ENCODE measurements around the gene DNAH17.

DNAH17 gene

DNA sequence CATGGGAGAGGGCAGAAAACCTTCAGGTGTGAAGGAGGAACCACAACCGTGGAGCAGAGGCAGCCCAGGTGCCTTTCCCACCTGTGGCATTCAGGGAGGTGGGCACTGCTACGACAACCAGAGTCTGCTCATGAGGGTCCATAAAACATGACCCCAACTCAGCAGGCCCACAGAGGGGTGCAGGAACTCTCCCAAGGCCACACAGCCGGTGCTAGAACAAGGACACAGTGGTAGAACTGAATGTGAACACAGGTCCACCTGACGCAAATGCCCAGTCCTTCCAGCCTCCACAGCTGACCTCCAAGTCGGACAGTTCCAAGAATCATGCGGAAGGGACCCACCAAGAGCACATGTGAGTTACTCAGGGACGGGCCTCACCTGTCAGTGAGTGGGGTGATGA is 76.4 kb downstream of the DNAH17 start:
- Histone ChIP-seq H3K9ac (ENCODE audit: low read depth, low read length) (no peak overlapping the region), H3K36me3 (ENCODE audit: insufficient read depth, low read length) (no peaks in the 10 kb centered on the region), H3K9me3 (ENCODE audit: control insufficient read depth, insufficient read depth, low read length) (no peaks in the 10 kb centered on the region), H3K4me1 (ENCODE audit: insufficient read depth, low read length) (peaks cover 8% of the 10 kb centered on the region; the same call in 1 of the 2 replicates)

DNA sequence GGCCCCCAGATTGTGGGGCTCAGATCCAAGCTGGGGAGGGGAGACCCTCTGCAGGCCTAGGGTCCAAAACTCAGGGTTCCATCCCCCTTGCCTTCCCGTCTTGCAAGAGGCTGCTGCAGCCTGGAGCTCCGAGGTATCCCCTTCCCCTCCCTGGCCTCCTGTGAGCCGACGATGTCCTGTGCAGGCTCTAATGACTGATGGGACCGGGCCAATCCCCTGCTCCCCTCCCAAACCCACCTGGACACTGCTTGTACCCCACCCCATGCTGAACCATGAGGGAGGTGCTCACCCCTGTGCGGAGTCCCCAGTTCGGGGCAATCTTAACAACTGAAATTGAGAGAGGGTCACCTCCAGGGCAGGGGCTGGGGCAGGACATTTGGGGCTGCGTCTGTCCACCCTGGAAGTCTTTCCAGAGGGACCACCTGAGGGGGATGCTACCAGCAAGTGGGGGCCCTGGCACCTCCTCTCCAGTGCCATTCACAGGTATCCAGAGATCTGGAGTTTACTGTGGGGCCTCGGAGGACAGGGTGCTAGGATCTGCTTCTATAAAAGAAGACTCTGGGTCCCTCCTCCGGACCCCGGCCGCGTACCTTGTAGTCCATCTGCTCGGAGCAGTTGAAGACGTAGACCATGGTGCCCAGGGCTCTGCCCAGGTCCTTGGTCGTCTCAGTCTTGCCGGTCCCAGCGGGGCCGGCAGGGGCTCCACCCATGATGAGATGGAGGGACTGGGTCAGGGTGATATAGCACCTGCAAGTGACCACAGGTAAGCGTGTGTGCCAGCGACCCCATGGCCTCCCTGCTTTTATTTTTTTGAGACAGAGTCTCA is 77.3 kb downstream of the DNAH17 start:
- no peaks in the 10 kb centered on the region for H3K36me3 ChIP-seq (ENCODE audit: insufficient read depth, low read length)
- no peak overlapping the region for H3K9ac ChIP-seq (ENCODE audit: low read depth, low read length)
- peaks cover 8% of the 10 kb centered on the region; the same call in 1 of the 2 replicates for H3K4me1 ChIP-seq (ENCODE audit: insufficient read depth, low read length)
- no peaks in the 10 kb centered on the region for H3K9me3 ChIP-seq (ENCODE audit: control insufficient read depth, insufficient read depth, low read length)

DNA sequence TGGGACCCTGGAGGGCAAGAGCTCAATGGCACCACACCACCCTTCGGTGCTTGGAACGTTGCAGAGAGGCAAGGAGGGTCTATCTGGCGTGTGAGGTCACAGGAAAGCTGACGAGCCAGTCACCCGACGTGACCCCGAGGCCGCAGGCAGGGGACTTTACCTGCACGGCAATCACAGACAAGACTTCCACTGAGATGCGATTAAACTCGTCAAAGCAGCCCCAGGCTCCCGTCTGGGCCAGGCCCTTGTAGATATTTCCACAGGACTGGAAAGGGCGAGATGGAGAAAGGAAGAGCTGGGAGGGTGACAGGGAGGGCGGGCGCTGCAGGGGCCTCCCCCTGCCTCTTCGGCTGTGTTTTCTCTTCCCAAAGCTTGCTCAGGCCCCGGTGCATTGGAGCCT is 78.3 kb downstream of the DNAH17 start:
- H3K9ac ChIP-seq (ENCODE audit: low read depth, low read length): no peak overlapping the region
- H3K9me3 ChIP-seq (ENCODE audit: control insufficient read depth, insufficient read depth, low read length): no peaks in the 10 kb centered on the region
- H3K36me3 ChIP-seq (ENCODE audit: insufficient read depth, low read length): no peaks in the 10 kb centered on the region
- peaks cover 8% of the 10 kb centered on the region; the same call in 1 of the 2 replicates for H3K4me1 ChIP-seq (ENCODE audit: insufficient read depth, low read length)

DNA sequence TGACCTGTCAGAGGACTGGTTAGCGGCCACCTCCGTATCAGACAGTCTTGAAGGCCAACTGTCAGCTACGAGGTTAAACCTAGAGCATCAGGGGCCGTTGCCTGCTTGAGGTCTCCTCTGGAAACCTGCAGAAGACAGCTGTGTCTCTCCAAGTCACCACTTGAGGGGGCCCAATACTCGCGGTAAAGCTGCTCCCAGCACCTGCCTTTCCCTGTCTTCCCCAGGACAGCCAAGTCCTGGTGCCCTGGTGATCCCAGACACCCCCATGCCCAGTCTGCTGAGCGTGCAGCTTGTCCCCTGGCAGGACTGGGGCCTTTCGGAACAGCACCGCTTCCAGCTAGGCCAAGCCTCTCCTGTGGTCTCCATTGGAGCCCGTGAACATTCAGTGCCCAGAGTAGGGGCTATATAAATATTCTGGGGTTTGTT is 80.1 kb downstream of the DNAH17 start:
- Histone ChIP-seq H3K9me3 (ENCODE audit: control insufficient read depth, insufficient read depth, low read length) (no peaks in the 10 kb centered on the region), H3K36me3 (ENCODE audit: insufficient read depth, low read length) (no peaks in the 10 kb centered on the region), H3K9ac (ENCODE audit: low read depth, low read length) (no peak overlapping the region), H3K4me1 (ENCODE audit: insufficient read depth, low read length) (peaks cover 8% of the 10 kb centered on the region; the same call in 1 of the 2 replicates)

DNA sequence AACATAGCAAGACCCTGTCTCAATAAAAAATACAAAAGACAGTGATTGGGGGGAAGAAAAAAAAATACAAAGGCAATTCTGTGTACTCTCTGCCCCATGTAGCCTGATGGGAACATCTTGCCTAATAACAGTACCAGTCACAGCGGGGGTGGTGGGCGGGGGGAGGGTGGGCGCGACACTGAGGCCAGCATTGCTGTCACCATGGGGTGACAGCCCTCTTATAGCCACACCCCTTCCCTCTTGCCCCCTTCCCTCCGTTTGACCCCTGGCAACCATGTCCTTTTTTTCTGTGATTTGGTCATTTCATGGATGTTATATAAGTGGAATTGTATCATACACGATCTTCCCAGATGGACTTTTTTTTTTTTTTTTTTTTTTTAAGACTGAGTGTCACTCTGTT is 80.9 kb downstream of the DNAH17 start:
- Histone ChIP-seq H3K9ac (ENCODE audit: low read depth, low read length) (no peak overlapping the region), H3K4me1 (ENCODE audit: insufficient read depth, low read length) (peaks cover 8% of the 10 kb centered on the region; the same call in 1 of the 2 replicates), H3K9me3 (ENCODE audit: control insufficient read depth, insufficient read depth, low read length) (no peaks in the 10 kb centered on the region), H3K36me3 (ENCODE audit: insufficient read depth, low read length) (no peaks in the 10 kb centered on the region)

DNA sequence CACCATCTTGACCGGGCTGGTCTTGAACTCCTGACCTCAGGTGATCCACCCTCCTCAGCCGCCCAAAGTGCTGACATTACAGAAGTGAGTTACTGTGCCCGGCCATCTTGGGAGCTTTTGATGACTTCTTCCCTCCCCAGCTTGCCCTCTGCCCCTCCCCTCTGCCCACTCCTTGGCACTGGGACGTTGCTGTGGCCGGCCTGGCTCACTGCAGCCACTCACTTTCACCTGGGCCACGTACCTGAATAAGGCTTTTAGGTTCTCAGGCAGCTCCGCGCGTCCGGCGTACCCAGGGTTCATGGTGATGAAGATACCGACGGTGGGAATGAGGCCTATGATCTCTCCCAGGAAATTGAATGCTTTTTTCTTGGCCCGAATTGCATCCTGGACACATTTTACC is 81.6 kb downstream of the DNAH17 start:
- no peaks in the 10 kb centered on the region for H3K36me3 ChIP-seq (ENCODE audit: insufficient read depth, low read length)
- H3K9me3 ChIP-seq (ENCODE audit: control insufficient read depth, insufficient read depth, low read length): no peaks in the 10 kb centered on the region
- peaks cover 8% of the 10 kb centered on the region; the same call in 1 of the 2 replicates for H3K4me1 ChIP-seq (ENCODE audit: insufficient read depth, low read length)
- no peak overlapping the region for H3K9ac ChIP-seq (ENCODE audit: low read depth, low read length)

DNA sequence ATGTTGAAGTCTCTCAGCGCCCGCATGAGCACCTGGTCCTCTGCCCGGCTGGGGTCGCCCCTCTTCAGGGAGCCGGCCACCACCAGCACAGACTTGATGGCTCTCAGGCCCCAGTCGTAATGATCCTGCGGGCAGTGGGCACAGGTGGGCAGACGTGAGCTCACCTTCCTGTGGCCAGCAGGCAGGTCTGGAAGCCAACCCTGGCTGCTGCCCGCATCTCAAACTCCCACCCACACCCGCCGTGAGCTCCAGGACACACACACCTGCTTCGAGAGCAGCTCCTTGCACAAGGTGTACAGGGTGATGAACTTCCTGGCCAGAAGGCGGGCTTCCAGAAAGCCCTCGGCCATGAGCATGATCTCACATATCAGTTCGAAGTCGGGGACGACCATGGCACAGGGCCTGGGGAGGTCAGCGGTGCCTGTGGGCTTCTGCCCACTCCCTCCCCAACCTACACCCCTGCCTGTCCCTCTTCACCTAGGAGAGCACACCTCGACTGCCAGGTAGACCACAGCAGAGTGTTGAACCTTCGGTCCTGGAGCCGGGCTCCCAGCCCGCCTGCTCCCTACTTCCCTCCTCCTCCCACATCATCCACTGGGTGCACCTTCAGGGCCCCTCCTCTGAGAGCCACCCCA is 82.4 kb downstream of the DNAH17 start:
- Histone ChIP-seq H3K36me3 (ENCODE audit: insufficient read depth, low read length) (no peaks in the 10 kb centered on the region), H3K9me3 (ENCODE audit: control insufficient read depth, insufficient read depth, low read length) (no peaks in the 10 kb centered on the region), H3K9ac (ENCODE audit: low read depth, low read length) (no peak overlapping the region), H3K4me1 (ENCODE audit: insufficient read depth, low read length) (peaks cover 8% of the 10 kb centered on the region; the same call in 1 of the 2 replicates)

DNA sequence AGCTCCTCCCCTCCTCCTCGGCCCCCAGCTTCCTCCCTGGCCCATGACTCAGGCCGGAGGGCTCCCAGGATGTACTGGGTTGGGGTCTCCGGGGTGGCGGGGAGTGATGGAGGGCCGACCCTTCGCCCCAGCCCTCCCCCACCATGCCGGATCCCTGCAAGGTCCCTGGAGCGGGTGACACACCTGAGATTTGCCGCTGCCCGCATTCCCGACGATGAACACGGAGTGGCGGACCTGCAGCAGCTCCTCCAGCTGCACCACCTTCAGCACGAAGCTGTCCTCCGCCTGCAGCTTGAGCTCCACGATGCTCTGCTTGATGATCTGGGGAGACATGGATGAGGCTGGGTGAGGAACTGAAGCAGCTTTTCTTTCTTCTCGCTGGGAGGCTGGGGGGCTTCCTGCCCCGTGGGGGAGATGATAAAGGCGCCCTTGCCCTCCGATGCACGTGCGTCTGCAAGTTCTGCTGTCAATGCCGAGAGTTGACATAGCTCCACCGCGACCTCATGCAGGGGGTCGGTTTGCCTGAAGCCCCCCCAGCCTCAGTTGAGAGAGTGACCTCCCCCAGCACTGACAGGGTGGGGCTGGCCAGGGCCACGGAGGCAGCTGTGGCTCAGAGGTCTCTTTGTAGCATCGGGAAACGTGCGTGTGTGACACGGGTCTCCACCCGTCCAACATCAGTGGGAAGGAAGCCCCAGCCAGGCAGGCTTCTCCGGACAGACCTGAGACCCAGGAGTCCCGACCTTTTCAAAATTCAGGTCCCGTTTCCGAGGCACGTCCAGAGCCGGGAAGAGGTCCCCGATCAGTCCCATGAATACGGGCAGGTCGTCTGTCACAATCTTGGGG is 83.1 kb downstream of the DNAH17 start:
- Histone ChIP-seq H3K9ac (ENCODE audit: low read depth, low read length) (no peak overlapping the region), H3K36me3 (ENCODE audit: insufficient read depth, low read length) (no peaks in the 10 kb centered on the region), H3K4me1 (ENCODE audit: insufficient read depth, low read length) (peaks cover 8% of the 10 kb centered on the region; the same call in 1 of the 2 replicates), H3K9me3 (ENCODE audit: control insufficient read depth, insufficient read depth, low read length) (no peaks in the 10 kb centered on the region)

DNA sequence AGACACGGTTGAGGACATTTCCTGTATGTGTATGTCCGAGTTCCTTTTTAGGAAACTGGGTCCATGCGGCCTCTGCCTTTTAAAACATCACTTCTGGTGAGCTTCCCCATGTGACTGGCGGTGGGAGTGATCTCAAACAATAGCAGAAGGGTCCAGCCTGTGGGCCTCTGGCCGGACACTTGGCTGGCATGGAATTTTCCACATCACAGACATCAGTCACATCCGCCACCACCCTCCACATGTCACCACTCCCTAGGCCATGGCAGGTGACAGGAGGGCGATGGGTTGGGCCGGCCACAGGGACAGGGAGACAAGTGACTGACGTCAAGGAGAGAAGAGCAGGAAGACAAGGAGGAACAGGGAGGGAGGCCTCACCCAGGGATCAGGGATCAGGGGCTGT is 83.7 kb downstream of the DNAH17 start:
- Histone ChIP-seq H3K36me3 (ENCODE audit: insufficient read depth, low read length) (no peaks in the 10 kb centered on the region), H3K9ac (ENCODE audit: low read depth, low read length) (no peak overlapping the region), H3K4me1 (ENCODE audit: insufficient read depth, low read length) (peaks cover 4% of the 10 kb centered on the region; the same call in 1 of the 2 replicates), H3K9me3 (ENCODE audit: control insufficient read depth, insufficient read depth, low read length) (no peaks in the 10 kb centered on the region)

DNA sequence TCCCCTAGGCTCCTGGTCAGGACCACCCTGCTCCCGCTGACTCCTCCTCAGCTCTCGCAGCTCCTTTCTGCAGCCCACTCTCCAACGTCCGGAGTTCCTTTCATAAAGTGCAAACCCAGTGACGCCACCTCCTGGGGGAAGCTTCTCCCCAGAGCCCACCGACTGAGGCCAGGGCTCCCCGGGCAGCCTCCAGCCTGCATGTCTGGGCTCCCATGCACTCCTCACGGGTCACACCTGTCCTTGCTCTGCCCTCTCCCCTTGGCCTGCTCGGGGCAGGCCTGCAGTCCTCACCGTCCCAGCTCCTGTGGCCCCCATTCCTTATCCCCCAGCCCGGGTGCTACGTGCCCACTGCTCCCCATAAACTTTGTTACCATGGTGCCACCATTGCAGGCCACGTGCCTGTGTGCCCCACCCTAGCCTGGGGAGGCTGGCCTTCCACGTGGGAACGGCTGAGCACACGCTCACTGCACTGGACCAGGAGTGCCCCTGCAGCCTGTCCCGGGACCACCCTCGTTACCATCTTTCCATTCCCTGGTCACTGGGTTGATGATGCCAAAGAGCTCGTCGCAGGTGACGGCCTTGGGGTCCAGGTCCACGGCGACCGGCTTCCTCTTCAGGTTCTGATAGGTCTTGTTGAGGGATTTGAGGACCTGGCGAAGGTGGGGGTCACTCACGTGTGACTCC is 84.9 kb downstream of the DNAH17 start:
- H3K9ac ChIP-seq (ENCODE audit: low read depth, low read length): no peak overlapping the region
- no peaks in the 10 kb centered on the region for H3K9me3 ChIP-seq (ENCODE audit: control insufficient read depth, insufficient read depth, low read length)
- H3K4me1 ChIP-seq (ENCODE audit: insufficient read depth, low read length): no peaks in the 10 kb centered on the region
- no peaks in the 10 kb centered on the region for H3K36me3 ChIP-seq (ENCODE audit: insufficient read depth, low read length)

DNA sequence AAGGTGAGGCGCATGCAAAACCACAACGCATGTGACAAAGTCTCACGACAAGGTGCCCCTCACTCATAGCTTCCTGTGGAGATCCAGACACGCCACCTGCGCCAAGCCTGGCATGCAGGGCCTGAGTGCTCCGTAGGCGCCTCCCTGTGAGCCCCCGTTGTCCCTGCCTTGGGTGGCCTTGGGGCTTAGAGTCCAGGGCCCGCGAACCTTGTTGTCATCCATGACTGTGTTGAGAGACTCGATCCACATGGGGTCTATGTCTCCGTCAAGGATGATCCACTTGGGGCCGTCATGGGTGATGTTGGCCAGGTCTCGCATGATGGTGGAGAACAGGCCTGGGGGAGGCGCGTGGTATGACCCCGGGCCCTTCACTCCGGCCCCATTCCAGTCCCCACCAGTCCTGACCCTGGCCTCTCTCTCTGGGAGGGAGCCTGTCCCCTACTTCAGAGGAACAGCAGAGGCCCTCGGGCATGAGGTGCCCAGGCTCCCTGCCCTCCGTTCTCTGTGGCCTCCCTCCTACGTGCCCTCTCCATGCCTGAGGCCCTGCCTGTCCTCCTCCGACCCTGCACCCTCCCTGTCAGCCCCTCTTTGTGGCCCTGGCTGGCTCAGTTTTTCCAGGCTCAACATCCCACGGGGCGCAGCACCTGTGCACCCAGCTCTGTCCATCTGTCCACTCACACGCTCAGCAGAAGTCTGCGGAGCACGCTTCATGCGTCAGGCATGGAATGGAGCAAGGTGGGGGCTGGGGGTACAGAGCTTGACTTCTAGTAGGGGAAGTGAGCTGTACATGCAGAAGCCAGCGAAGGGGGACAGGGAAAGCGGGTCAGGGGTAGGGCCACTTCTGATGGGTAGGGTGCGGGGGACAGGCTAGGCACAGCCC is 85.7 kb downstream of the DNAH17 start:
- Histone ChIP-seq H3K9ac (ENCODE audit: low read depth, low read length) (no peak overlapping the region), H3K9me3 (ENCODE audit: control insufficient read depth, insufficient read depth, low read length) (no peaks in the 10 kb centered on the region), H3K36me3 (ENCODE audit: insufficient read depth, low read length) (no peaks in the 10 kb centered on the region), H3K4me1 (ENCODE audit: insufficient read depth, low read length) (no peaks in the 10 kb centered on the region)

DNA sequence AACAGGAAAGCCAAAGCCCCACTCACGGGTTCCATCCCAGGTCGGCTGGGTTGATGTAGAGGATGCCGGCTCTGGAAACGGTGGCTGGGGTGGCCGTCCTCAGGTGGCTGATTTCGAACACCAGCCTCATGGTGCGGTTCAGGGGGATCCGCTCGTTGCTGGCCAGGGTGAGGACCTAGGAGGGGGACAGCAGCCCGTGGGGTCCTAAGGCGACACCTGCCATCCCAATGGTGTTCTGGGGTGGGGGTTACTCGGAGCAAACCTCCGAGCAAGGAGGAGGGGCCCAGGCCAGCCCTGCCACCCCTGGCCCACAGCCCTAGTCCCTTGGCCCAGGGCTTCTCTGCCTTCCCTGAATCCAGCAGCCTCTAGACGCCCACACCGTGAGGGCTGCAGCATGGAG is 86.5 kb downstream of the DNAH17 start:
- Histone ChIP-seq H3K36me3 (ENCODE audit: insufficient read depth, low read length) (no peaks in the 10 kb centered on the region), H3K9me3 (ENCODE audit: control insufficient read depth, insufficient read depth, low read length) (no peaks in the 10 kb centered on the region), H3K9ac (ENCODE audit: low read depth, low read length) (no peak overlapping the region), H3K4me1 (ENCODE audit: insufficient read depth, low read length) (no peaks in the 10 kb centered on the region)

DNA sequence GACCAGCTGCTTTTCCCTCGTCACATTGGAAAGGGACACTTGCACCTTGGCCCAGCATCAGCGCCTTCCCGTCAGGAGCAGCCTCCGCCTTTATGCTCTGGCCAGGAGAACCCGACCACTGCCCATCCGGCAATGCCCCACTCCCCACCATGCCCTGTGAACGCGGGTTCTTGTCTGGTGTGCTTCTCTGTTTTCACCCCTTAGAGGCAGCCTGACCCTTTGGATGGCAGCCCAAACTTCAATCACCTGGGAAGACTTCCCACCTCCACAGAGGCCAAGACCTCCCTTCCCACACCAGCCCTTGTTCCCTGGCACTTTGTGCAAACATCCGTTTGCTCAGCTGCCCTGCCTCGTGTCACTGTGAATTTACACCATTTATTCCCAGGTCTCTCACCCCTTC is 87.0 kb downstream of the DNAH17 start:
- Histone ChIP-seq H3K36me3 (ENCODE audit: insufficient read depth, low read length) (no peaks in the 10 kb centered on the region), H3K4me1 (ENCODE audit: insufficient read depth, low read length) (no peaks in the 10 kb centered on the region), H3K9ac (ENCODE audit: low read depth, low read length) (no peak overlapping the region), H3K9me3 (ENCODE audit: control insufficient read depth, insufficient read depth, low read length) (no peaks in the 10 kb centered on the region)

Measured in ES-I3 (cell line).